GM18526 (cell line): ENCODE measurements around the gene LCLAT1.

Experiments used
- POLR2A ChIP-seq: IDR thresholded peaks from 3 replicates; pipeline ENCODE4 v1.6.1; 2011; ENCODE audit not compliant: insufficient read length; ENCODE audit errors: extremely low read depth

The LCLAT1 gene

DNA sequence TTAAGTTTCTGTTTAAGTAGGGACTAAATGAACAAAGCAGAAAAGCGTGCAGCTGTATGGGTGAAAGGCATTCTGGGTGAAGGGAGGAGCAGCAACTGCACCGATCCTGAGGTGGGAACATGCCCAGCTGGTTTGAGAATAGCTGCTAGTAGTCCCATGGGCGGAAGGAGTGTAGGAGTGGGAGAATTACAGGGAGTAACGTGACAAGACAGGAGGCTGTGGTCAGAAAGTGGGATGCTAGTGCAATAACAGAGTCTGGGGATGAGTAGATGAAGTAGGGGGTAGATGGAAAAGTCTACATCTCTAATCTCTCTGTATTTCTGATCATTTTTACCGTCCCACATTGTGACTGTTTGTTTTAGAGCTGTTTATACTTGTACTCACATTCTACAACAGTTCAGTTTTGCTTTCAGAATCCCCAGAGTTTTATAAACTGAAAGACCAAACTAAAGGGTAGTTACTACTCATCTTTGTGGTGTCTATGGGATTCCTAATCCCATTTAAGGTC lies 118.9 kb downstream of the LCLAT1 start:
- no peak for TF ChIP-seq POLR2A

DNA sequence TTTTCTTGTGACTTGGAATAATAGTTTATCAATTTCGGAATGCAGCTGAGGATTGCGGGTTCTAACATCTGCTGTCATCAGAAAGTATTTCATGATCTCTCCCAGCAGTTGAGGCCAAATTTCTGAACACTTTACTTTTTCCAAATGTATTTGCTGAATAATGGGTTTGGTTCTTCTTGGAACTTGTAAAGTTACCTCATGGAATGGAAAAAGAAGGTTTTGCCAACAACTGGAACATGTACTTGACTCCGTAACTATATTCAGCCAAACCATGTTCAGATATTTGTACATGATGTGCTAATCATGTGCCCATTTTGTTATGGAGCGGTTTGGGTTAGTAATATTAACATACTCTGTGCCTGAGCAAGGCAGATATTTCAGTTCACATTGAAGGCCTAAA lies 119.6 kb downstream of the LCLAT1 start:
- no peak for TF ChIP-seq POLR2A

DNA sequence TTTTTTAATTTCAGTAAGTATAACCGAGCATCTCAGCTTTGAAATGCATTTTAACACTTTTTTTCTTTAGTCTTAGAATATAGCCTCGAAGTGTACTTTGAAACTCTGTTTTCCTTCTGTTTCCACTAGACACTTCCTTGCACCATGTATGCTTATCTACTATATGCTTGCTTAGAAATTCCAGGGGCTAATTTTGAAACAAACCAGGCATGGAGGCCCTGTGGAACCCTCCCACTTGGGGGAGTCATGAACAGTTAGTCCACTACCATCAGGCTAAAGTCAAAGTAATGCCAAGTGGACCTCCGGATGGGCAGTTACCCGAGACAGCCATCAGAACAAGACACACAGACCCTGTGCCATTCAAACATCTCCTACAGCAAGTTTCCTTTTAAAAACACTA lies 120.3 kb downstream of the LCLAT1 start:
- no peak for TF ChIP-seq POLR2A

DNA sequence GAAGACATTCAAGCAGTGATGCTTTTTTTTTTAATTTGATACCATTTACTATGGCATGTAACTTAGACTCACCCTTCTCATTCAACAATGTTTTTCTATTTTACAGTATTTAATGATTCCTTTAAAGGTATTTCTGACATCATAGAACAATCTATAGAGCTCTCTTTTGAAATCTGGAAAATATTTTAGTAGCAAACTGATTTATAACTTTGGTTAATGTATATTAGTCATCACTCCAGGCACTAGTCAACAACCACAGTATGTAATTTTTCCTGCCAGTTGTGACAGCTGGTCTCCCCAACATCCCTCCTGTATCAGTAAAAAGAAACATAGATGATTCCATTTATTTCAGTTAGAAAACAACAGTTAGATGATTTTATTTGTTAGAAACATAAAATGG lies 122.9 kb downstream of the LCLAT1 start:
- TF ChIP-seq POLR2A: no peak

DNA sequence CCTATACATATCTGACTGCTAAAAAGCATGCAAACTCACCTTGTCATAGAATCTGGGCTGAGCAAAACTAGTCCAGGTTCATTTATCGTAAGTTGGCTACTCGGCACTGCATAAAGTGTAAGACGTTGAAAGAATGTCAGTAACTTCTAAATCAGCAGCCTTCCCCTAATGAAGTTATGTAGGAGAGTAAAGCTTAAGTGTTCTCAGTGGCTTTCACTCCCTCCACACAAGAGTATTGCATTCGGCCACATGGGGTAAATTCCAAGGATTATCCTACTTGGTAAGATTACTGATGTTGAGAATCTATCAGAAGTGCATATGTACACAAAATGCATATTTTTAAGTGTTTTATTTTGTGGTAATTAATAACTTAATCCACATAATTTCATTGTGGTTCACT lies 130.1 kb downstream of the LCLAT1 start:
- no peak for TF ChIP-seq POLR2A

DNA sequence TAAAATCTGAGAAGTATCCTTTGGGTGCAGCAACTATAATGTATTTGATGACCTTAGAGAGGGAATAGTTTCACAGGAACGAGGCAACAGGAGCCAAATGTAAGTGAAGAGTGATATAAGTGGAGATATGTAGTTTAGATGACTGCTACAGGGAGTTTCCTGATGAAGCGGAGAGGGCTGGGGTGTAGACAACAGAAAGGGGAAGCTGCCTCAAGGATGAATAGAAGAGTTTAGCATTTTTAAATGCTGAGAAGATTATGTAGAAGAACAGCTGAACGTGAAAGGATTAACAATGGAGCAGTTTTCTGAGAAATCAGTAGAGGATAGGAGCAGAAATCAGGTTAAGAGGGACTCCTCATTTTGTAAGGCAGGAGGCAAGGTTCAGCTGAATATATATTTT lies 133.3 kb downstream of the LCLAT1 start:
- no peak for TF ChIP-seq POLR2A

DNA sequence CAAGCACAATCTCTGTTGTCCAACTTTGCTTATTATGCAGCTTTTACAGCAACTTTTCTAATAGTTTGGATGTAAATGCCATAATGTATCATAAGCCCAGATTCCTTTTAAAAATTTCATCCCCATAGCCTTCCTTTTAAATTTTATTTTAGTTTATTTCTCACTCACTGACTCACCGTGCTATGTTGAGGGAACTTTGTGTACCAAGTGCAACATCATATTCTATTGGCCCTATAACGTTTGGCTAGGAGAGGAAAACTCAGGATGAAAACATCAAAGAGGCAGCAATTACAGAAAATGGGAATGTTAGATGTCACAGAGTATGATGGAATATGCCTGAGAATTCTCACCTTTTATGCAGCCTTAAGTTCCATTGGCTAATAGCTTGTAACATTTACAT lies 135.5 kb downstream of the LCLAT1 start:
- TF ChIP-seq POLR2A: no peak

DNA sequence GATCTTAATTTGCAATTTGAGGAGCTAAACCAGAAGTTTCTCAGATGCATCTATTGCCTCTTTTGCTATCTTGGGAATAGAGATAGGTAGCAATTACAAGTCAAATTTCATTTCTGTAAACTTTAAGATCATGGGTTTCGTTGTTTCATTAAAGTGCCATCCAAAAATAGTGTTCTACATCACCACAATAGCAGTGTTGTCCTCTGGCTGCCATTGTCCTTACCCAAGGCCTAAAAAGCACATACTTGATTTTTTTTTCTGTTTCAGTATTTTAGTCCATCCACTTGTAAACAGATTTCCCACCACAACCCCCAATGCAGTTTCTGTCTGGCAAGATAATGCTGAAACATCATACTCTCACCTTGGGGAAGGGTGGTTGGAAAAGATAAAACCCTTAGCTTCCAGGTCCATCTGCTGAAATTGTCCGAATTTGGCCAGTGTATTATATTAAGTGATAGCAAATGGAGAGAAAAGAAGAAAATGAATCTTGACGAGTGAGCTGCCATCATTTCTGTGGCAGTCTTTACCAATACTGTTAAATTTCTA lies 136.2 kb downstream of the LCLAT1 start:
- no peak for TF ChIP-seq POLR2A

DNA sequence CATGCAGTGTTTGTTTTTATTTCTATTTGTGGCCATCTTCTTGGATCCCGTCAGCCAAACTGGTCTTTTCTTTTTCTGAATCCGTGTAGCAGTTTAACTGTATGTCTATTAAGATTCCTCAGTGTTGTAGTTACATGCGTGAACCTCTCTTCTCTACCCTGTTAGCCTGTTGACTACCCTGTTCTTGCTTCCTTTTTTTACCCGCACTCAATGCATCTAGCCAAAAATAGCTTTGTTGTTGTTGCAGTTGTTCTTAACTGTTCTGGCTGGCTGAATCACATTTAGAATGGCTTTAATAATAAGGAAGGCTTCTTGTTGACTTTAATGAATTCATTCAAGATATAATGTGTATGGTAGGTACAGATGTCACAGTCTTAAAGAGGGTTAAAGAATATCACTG lies 137.1 kb downstream of the LCLAT1 start:
- TF ChIP-seq POLR2A: no peak

DNA sequence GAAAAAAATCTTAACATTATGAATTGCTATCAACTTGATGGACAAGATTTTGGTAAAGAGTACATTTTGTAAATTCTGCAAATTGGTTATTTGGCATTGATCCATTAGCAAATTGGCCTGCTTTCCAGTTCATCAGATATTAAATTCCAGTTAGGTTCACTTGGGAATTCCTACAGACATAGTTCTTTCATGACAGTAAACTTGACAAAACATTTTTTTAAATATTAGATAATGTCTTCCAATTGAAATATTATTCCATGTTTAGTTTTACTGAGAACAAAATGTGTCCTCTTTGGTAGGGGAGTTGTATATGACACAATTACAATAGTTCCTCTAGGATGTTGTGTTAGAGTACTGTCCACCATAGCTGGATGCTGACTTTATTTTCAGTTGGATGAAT lies 141.9 kb downstream of the LCLAT1 start:
- no peak for TF ChIP-seq POLR2A

DNA sequence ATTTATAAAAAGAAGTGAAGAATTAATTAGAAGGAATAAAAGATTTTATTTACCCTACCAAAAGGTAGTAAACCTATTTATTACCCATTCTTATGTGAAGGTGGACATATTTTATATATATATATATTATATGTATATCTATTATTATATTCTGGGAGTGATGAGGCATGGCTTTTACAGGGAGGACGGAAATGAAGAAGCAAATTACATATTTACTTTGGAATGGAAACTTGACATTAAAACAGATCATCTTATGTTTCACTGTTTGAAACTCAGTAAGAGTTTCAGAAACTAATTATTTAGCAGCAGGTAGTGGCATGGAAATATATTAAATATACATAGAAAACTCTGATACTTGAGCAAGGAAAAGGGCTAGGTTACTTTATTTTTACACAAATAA lies 143.4 kb downstream of the LCLAT1 start:
- no peak for TF ChIP-seq POLR2A

DNA sequence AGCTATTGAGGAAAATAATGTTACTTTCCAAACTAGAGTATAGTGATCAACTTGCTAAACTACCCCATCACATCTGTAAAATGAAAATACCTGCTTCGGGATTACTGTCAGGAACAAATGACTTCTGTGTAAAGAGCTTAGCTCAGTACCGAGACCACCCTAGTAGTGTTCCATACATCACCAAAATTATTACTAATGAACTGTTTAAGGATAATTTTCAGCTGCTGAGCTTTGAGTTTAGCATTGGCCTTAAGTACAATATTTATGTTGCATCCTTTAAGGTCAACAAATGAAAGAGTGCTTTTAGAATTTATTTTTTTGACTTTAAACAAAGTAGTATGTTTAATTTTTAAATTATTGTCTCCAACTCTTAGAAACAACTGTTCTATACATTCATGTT lies 144.1 kb downstream of the LCLAT1 start:
- TF ChIP-seq POLR2A: no peak

DNA sequence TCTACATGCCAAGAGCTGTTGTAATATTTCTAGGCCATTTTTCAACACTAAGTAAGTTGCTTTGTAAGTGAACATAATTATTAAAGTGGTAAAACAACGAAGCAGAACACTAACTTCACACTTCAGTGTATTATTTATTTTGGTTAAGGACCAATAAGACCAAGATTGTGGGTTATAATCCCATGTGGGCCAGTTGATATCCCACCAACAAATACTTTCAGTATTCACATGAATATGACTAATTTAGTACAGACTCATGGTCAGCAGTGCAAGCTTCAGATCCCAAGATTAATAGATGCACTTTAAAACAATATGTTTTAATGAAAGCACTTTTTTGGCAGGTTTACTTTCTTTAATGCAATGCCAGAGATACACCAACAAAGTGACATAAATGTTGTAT lies 154.3 kb downstream of the LCLAT1 start:
- TF ChIP-seq POLR2A: no peak

DNA sequence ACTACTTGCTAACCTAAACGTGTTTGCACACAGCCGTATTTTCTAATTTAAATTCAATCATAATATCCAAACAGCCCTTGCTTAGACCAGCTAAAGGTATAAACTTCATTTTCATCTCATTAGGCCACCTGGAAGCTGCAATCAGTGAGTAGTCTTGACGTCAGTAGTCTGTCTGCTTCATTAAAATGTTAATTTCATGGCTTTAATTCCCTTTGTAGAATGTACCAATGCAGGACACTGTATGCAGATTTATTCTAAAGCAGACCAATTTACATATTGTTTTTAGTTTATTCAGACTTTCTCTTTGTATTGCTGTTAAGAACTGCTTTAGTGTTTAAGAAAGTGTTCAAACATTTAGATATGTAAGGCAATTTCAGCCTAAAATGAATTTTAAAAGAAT lies 158.2 kb downstream of the LCLAT1 start:
- TF ChIP-seq POLR2A: no peak

DNA sequence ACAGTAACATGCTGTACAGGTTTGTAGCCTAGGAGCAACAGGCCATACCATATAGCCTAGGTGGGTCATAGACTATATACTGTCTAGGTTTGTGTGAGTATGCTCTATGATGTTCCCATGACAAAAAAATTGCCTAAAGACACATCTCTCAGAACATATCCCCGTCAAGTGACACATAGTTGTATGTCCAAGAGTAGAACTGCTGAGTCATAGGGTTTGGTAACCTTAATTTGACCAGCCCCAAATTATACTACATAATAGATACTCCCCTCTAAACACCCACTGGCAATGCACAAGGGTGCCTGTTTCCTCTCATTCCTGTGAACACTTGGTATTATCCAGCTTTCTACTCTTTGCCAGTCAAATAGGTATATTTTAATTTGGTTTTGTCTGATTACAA lies 161.6 kb downstream of the LCLAT1 start:
- TF ChIP-seq POLR2A: no peak

DNA sequence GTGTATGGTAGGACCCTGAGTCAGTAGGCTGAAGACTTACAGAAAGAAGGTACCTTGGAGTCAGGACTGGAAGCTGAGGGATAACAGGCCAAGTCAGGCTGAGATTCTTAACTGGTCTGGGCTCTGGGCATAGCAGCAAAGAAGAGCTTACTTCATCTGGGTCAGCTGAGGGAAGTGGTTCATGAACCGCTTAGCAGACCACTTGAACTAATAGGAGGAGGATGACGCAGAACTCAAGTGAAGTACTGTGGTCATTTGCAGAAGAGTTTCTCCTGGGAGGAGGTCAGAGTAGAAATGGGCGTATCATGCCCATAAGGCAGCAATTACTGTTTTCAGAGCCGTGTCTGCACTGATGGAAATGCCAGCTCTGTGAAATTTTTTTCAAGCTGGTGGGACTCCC lies 164.5 kb downstream of the LCLAT1 start:
- no peak for TF ChIP-seq POLR2A

DNA sequence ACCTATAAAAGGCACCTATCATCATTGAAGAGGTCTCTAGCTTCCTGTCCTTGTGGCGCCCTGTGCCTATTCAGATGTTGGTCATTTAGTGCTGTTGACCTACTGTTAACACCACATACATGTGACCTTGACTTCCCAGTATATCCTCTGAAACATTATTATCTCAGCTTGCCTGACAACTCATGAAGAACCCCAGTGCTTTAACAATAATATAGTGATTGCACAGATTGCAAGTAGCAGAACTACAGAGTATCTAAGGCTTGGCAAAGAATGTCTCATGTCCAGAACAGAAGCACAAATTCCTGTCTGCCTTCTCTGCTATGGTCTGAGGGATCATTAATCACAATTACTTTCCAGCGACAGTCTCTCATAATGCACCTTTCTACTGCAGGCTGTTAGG lies 165.3 kb downstream of the LCLAT1 start:
- no peak for TF ChIP-seq POLR2A

DNA sequence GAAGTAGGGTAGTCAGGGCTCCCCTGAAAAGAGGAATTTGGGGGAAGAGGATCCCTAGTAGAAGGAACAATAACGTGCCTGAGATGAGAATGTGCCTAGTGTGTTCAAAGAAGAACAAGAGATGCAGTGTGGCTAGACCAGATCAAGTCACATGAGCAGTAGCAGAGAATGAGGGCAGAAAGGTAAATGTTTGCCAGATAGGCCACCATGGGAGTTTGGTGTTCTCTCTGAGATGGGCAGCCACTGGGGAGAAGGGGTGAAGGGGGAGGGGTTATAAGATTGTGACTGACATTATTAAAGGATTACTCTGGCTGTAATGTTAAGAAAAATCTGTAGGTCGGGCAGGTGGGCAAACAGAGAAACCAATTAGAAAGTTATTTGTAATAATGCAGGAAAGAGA lies 166.0 kb downstream of the LCLAT1 start:
- TF ChIP-seq POLR2A: no peak

DNA sequence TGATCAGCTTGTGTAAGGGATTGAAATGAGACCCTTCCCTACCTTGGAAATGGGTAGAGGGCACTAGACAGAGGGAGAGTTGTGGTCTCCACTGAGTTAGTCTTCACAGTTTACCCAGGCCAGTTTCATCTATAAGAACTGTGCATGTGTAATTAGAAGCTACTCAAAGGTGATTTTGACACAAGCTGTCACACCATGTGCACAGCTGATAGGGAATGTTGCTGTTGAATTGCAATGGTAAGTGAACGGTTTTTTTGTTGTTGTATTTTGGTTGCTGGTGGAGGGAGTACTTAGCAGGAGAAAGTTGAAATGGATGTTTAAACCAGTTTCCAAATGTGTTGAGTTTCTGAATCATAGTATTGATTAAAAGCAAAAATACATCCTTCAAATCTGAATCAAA lies 168.9 kb downstream of the LCLAT1 start:
- no peak for TF ChIP-seq POLR2A

DNA sequence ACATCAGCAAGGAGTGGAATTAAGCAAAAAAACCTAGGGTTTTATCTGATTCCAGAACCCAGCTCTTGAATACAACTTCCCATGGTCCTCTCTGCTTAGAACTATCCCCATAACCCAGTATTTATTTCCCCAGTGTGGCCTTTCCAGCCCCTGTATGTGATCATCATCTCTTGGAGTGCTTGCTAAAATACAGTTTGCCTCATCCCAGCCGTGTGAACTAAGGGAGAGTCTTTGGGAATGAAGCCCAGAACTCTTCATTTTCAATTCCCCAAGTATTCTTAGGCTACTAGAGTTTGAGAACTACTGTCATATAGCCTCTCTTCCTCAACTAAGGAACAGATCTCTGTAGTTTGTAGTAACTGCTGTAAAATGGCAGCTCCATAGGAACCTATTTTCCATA lies 173.1 kb downstream of the LCLAT1 start:
- no peak for TF ChIP-seq POLR2A
